Right renal cortex interstitium (tissue), 3 donors: ENCODE data around the gene DIAPH3. TPM values are rescaled to one million over a fixed set of nuclear protein-coding genes. Genes with fewer than 3 reads are reported as not detected.
"Not testable (repeated sequence)": the region's sequence is repeated elsewhere in the genome, so short reads cannot be mapped to it uniquely, and the experiment has no call there.

Experiments
- DNase-seq, 3 donors: peaks; one replicate each; pipeline ENCODE4 v3.0.0-alpha.2; 2013; ENCODE audit warnings: low read depth in 3 of 3, low spot score in 2 of 3
- polyA plus RNA-seq, 3 donors: library from polyadenylated mRNA; unstranded; fragments of 120-200 nt; gene quantifications; one replicate each; pipeline ENCODE4 v1.2.1, GENCODE V29; 2013; ENCODE audit not compliant: insufficient read length in 3 of 3

The DIAPH3 gene
- 10 to 100 TPM; 12.8 to 14.5 (median 14.0) TPM for polyA plus RNA-seq

- peak; percentile 88 to 89 (median 89) for DNase-seq
Measured at GRCh38 chr13:60163478-60164233, at the start of gene DIAPH3. Gene DIAPH3, minus strand, starts transcription at chr13:60163928. Its CDS starts 162 bp downstream, at chr13:60163766.

GRCh38 chr13:60213236-60213744 is 49.6 kb upstream of the DIAPH3 start:
- no peak for DNase-seq

- no peak for DNase-seq
Measured at GRCh38 chr13:60211548-60211947, 47.8 kb upstream of the DIAPH3 start.

GRCh38 chr13:60210510-60211330 is 47.0 kb upstream of the DIAPH3 start:
- no peak for DNase-seq

GRCh38 chr13:60205499-60205898 is 41.8 kb upstream of the DIAPH3 start:
- not testable (repeated sequence) for DNase-seq

GRCh38 chr13:60201286-60201685 is 37.6 kb upstream of the DIAPH3 start:
- DNase-seq: no peak

GRCh38 chr13:60195893-60196292 is 32.2 kb upstream of the DIAPH3 start:
- not testable (repeated sequence) for DNase-seq

GRCh38 chr13:60182907-60183306 is 19.2 kb upstream of the DIAPH3 start:
- DNase-seq: no peak

- DNase-seq: no peak
Measured at GRCh38 chr13:60178327-60178726, 14.6 kb upstream of the DIAPH3 start.

- DNase-seq: no peak
Measured at GRCh38 chr13:60175571-60175970, 11.8 kb upstream of the DIAPH3 start.

GRCh38 chr13:60174113-60174512 is 10.4 kb upstream of the DIAPH3 start:
- DNase-seq: no peak

- DNase-seq: no peak
Measured at GRCh38 chr13:60172111-60172510, 8.4 kb upstream of the DIAPH3 start.

GRCh38 chr13:60170414-60170813 is 6.7 kb upstream of the DIAPH3 start:
- DNase-seq: no peak

GRCh38 chr13:60169239-60170031 is 5.7 kb upstream of the DIAPH3 start:
- DNase-seq: no peak

GRCh38 chr13:60167121-60167520 is 3.4 kb upstream of the DIAPH3 start:
- DNase-seq: no peak

- no peak for DNase-seq
Measured at GRCh38 chr13:60165391-60166099, 1.8 kb upstream of the DIAPH3 start.

- peak in 1 of 3 donors; percentile 24 for DNase-seq
Measured at GRCh38 chr13:60164234-60164889, 634 bp upstream of the DIAPH3 start.

- DNase-seq: no peak
Measured at GRCh38 chr13:60162096-60162495, 1.6 kb downstream of the DIAPH3 start.

GRCh38 chr13:60158321-60158801 is 5.4 kb downstream of the DIAPH3 start:
- peak in 2 of 3 donors; percentile 15 to 23 for DNase-seq
